Spleen (tissue), 11 donors: Measurements from ENCODE around the gene DLGAP3. TPM values are rescaled to one million over a fixed set of nuclear protein-coding genes. Genes with fewer than 3 reads are reported as not detected.

Experiments
- DNase-seq: peaks from one replicate; pipeline ENCODE4 v3.0.0-alpha.2; 2020
- H3K27ac ChIP-seq, 8 donors: fragments of 200-600 bp; sonication (generic) in 7 of 8; 1 replicate in 4 of 8; 2 replicates in 4 of 8; pipeline versions ENCODE4 v1.5.0 to v1.8.0; 2016 to 2021; ENCODE audit warnings: inconsistent platforms in 4 of 8, mild to moderate bottlenecking in 4 of 8, moderate library complexity in 1 of 8
- H3K27me3 ChIP-seq, 7 donors: fragments of 200-600 bp; sonication (generic) in 6 of 7; replicated peaks in 1 of 7; 1 replicate in 4 of 7; 2 replicates in 3 of 7; pipeline versions ENCODE4 v1.5.0 to v1.8.0; 2016 to 2021; ENCODE audit warnings: inconsistent platforms in 3 of 7, mild to moderate bottlenecking in 1 of 7
- H3K36me3 ChIP-seq, 6 donors: fragments of 200-600 bp; sonication (generic) in 5 of 6; 1 replicate in 4 of 6; 2 replicates in 2 of 6; pipeline versions ENCODE4 v1.5.0 to v1.8.0; 2016 to 2021; ENCODE audit warnings: inconsistent platforms in 2 of 6
- H3K4me1 ChIP-seq, 6 donors: fragments of 200-600 bp; sonication (generic) in 5 of 6; 1 replicate in 3 of 6; 2 replicates in 3 of 6; pipeline versions ENCODE4 v1.5.0 to v1.8.0; 2016 to 2021; ENCODE audit warnings: inconsistent platforms in 3 of 6
- H3K4me3 ChIP-seq, 8 donors: fragments of 200-600 bp; sonication (generic) in 7 of 8; 1 replicate in 4 of 8; 2 replicates in 4 of 8; pipeline versions ENCODE4 v1.5.0 to v1.8.0; 2016 to 2021; ENCODE audit warnings: inconsistent platforms in 4 of 8, mild to moderate bottlenecking in 4 of 8, moderate library complexity in 2 of 8
- H3K9me3 ChIP-seq, 8 donors: fragments of 200-600 bp; sonication (generic) in 7 of 8; 1 replicate in 4 of 8; 2 replicates in 4 of 8; pipeline versions ENCODE4 v1.5.0 to v1.8.0; 2016 to 2021; ENCODE audit warnings: inconsistent platforms in 4 of 8
- POLR2A ChIP-seq, 3 donors: fragments of 450-650 bp; IDR thresholded peaks; one replicate each; pipeline ENCODE4 v1.5.1; 2017; ENCODE audit warnings: antibody characterized with exemption in 3 of 3, mild to moderate bottlenecking in 1 of 3
- POLR2AphosphoS5 ChIP-seq, 3 donors: sonication (generic); formaldehyde crosslinking; IDR thresholded peaks; one replicate each; pipeline ENCODE4 v1.5.1; 2017; ENCODE audit warnings: antibody characterized with exemption in 3 of 3
- WGBS, 5 donors: extraction: QIAGEN DNeasy Blood & Tissue Kit in 3 of 5; methylation state at CpG; one replicate each; pipeline versions ENCODE4 v1.1.5 to v1.1.7; 2013 to 2018; 5-methylcytosine and 5-hydroxymethylcytosine counted together
- intact Hi-C: fragments of 100-400 bp; cut with DNase I; formaldehyde crosslinking; loops from one replicate; pipeline ENCODE4 v1.15.0; 2023; ENCODE audit warnings: low total_unique reads
- polyA plus RNA-seq, 3 donors: library from polyadenylated mRNA; stranded (reverse); fragments of 200-250 nt; gene quantifications; one replicate each; pipeline ENCODE4 v1.2.1, GENCODE V29; 2013
- total RNA-seq, 7 donors: library from RNA; depleted of rRNA in 3 of 7; stranded (reverse); fragments of >200 nt in 3 of 7; fragmentation: NEBNext Ultra II Directional in 4 of 7; extraction: Animal tissue kit (Norgen Biotek cat#: 25700) in 4 of 7; gene quantifications; one replicate each; pipeline versions ENCODE4 v1.1.0 to v1.2.1, GENCODE V29; 2016 to 2021
- TF ChIP-seq, protein P1 (sequence below), 11 experiments: fragments of 200-600 bp in 7 of 11; fragments of 450-650 bp in 4 of 11; sonication (generic) in 4 of 11; IDR thresholded peaks in 8 of 11; conservative IDR thresholded peaks in 3 of 11; 1 replicate in 7 of 11; 2 replicates in 4 of 11; pipeline versions ENCODE4 v1.4.0 to v1.8.0; 2016 to 2021; ENCODE audit warnings: antibody characterized with exemption in 11 of 11, inconsistent platforms in 4 of 11, mild to moderate bottlenecking in 1 of 11
- donor health status: healthy with polysubstance abuse.
- donor health status: DM: no; HTN: no; CAD: no; lungs with moderate emphysema.
- donor health status: DM: no; HTN: no; CAD: no.
- donor health status: Bipolar disorder and iron deficiency.
- donor health status: healthy.
- donor health status: DM: no; HTN: no; CAD: no.
- donor health status: DM: yes; HTN: yes; CAD: no.

The DLGAP3 gene
- total and polyA plus RNA-seq, 10 donors = 0.54 to 4.3 (median 1.9) TPM

DNA sequence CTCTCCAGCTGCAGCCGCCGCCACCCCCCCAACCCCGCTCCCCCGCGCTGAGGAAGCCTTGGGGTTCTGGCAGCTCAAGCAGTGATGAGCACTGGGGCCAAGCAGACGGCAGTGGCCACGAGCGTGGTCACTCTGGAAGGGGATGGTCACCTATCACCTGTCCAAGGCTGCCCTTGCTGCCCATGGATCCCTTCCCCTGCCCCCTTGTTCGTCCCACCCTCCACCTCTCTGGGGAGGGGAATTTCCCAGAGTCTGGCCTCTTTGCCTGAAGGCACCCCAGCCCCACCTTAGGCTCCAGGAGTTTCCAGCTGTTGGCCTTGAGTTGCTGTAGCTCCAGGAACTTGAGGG lies 62.7 kb downstream of the DLGAP3 start:
- WGBS, 5 donors = 18 to 28% (median 24%) methylated on average over 6 to 9 of the region's 9 CpGs
- H3K27ac ChIP-seq = peak overlapping the region; percentile 50 to 91 (median 88)
- H3K36me3 ChIP-seq = no peaks in the 10 kb centered on the region
- intact Hi-C loops = no loop called here
- peak overlapping the region; percentile 50 to 88 (median 71) for H3K4me3 ChIP-seq
- H3K4me1 ChIP-seq = peaks cover 5 to 47% (median 20%) of the 10 kb centered on the region in 6 donors
- no peak for TF ChIP-seq POLR2A (IDR thresholded peaks at IDR 0.05)
- TF ChIP-seq, protein P1, sequence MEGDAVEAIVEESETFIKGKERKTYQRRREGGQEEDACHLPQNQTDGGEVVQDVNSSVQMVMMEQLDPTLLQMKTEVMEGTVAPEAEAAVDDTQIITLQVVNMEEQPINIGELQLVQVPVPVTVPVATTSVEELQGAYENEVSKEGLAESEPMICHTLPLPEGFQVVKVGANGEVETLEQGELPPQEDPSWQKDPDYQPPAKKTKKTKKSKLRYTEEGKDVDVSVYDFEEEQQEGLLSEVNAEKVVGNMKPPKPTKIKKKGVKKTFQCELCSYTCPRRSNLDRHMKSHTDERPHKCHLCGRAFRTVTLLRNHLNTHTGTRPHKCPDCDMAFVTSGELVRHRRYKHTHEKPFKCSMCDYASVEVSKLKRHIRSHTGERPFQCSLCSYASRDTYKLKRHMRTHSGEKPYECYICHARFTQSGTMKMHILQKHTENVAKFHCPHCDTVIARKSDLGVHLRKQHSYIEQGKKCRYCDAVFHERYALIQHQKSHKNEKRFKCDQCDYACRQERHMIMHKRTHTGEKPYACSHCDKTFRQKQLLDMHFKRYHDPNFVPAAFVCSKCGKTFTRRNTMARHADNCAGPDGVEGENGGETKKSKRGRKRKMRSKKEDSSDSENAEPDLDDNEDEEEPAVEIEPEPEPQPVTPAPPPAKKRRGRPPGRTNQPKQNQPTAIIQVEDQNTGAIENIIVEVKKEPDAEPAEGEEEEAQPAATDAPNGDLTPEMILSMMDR (IDR thresholded peaks at IDR 0.05 in 8 of 11, conservative IDR thresholded peaks at IDR 0.05 in 3 of 11) = no peak
- no peak for TF ChIP-seq POLR2AphosphoS5 (IDR thresholded peaks at IDR 0.05)
- no peak for DNase-seq
- peaks cover 0 to 6% (median 0%) of the 10 kb centered on the region in 7 donors for H3K27me3 ChIP-seq
- no peaks in the 10 kb centered on the region for H3K9me3 ChIP-seq

DNA sequence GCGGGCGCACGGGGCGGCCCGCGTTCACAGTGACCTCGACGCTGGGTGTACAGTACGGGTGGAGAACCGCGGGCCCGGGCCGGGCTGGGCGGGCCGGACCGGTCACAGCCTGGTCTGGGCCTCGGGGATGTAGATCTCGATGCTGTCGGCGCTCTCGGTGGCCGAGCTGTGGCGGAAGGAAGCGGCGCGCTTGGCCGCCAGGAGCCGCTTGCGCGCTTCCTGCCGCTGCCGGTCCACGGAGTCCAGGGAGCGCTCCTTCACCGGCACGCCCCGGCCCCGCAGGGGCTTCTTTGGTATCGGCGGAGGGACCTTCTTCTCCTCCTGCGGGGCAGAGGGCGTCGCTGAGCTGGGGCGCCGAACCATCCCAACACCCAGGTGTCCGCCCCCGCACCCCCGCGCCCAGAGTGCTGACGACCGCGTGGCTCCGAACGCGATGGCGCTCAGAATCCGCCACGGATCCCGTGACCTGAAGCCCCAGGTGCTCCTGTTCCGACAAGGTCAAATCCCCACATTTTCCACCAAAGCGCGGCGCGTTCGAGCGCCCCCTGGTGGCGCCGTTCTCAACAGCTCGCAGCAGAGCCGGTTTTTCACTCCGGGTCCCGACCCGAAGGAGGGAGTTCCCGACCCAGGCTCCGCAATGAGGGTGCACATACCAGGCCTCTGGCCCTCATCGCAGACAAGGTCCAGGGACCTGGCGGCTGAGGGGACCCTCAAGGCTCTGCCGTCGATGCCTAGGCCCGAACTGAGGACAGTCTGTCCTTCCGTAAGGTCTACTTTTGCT lies 63.3 kb downstream of the DLGAP3 start:
- peak overlapping the region; percentile 50 to 88 (median 71) for H3K4me3 ChIP-seq
- WGBS, 5 donors = 1 to 3% (median 1%) methylated on average over 21 to 81 of the region's 81 CpGs
- peaks cover 5 to 47% (median 20%) of the 10 kb centered on the region in 6 donors for H3K4me1 ChIP-seq
- no peaks in the 10 kb centered on the region for H3K9me3 ChIP-seq
- no peaks in the 10 kb centered on the region for H3K36me3 ChIP-seq
- peaks cover 0 to under 1% (median 0%) of the 10 kb centered on the region in 7 donors for H3K27me3 ChIP-seq
- peak overlapping the region; percentile 50 to 91 (median 88) for H3K27ac ChIP-seq
- intact Hi-C loops = no loop called here
- TF ChIP-seq POLR2AphosphoS5 (IDR thresholded peaks at IDR 0.05) = peak; percentile 70 to 82 (median 77)
- no peak for TF ChIP-seq POLR2A (IDR thresholded peaks at IDR 0.05)
- TF ChIP-seq, protein P1 (IDR thresholded peaks at IDR 0.05 in 8 of 11, conservative IDR thresholded peaks at IDR 0.05 in 3 of 11) = peak; percentile 92 to 99 (median 96)
- DNase-seq = peak; percentile 98

DNA sequence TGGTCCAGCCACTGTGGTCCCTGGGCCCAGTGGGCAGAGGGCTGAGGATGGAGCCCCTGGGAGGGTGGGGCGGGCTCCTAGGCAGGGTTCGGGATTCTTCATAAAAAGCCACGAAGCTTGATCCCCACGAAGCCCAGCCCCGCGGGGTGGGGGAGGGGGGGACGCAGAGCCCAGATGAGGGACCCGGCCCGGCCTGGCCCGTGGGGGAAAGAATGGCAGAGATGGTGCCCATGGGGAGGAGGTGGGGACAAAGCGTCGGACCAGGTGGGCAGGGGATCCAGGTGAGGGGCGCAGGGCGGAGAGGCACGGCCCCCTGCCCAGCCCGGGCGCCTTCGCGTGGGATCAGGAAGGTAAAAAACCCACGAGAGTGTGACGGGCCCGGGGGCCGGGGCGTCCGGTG lies 63.9 kb downstream of the DLGAP3 start:
- TF ChIP-seq POLR2A (IDR thresholded peaks at IDR 0.05) (no peak), POLR2AphosphoS5 (IDR thresholded peaks at IDR 0.05) (no peak)
- TF ChIP-seq, protein P1 (IDR thresholded peaks at IDR 0.05 in 8 of 11, conservative IDR thresholded peaks at IDR 0.05 in 3 of 11) = no peak
- peak overlapping the region; percentile 50 to 88 (median 71) for H3K4me3 ChIP-seq
- 16 to 21% (median 19%) methylated on average over 20 to 25 of the region's 25 CpGs for WGBS, 5 donors
- H3K36me3 ChIP-seq = no peaks in the 10 kb centered on the region
- DNase-seq = no peak
- intact Hi-C loops = no loop called here
- H3K27me3 ChIP-seq = no peaks in the 10 kb centered on the region
- peak overlapping the region; percentile 50 to 91 (median 88) for H3K27ac ChIP-seq
- peaks cover 5 to 49% (median 20%) of the 10 kb centered on the region in 6 donors for H3K4me1 ChIP-seq
- no peaks in the 10 kb centered on the region for H3K9me3 ChIP-seq

DNA sequence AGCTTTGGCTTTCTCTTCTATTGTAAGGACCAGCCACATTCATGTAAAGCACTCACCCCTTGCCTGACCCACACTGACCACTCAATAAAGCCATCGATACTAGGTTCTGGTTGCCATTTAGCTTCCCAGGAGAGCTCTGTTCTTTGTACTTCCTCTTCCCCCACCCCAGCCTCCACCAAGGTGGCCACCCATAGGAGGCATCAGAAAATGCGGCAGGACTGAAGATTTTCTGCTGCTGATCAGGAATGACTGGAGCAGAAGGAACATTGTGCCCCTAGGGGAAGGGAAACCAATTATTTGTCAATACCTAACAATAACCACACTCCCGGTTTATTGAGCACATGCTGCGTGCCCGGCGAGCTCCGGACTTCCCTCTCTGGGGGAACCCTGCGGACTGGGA lies 64.7 kb downstream of the DLGAP3 start:
- 87 to 94% (median 92%) methylated on average over 8 of the region's 8 CpGs for WGBS, 5 donors
- no peaks in the 10 kb centered on the region for H3K27me3 ChIP-seq
- intact Hi-C loops = no loop called here
- no peak for DNase-seq
- TF ChIP-seq POLR2A (IDR thresholded peaks at IDR 0.05) (no peak), POLR2AphosphoS5 (IDR thresholded peaks at IDR 0.05) (no peak)
- TF ChIP-seq, protein P1 (IDR thresholded peaks at IDR 0.05 in 8 of 11, conservative IDR thresholded peaks at IDR 0.05 in 3 of 11) = no peak
- H3K4me1 ChIP-seq = peaks cover 11 to 58% (median 27%) of the 10 kb centered on the region in 6 donors
- H3K36me3 ChIP-seq = no peaks in the 10 kb centered on the region
- H3K9me3 ChIP-seq = no peaks in the 10 kb centered on the region
- H3K27ac ChIP-seq = peak overlapping the region in 1 of 8 donors; percentile 71
- H3K4me3 ChIP-seq = no peak overlapping the region
